HTR-8/SVneo (cell line): ENCODE data around the gene CKMT1B.
"Not testable (repeated sequence)": the region's sequence is repeated elsewhere in the genome, so short reads cannot be mapped to it uniquely, and the experiment has no call there.

Experiments used
- DNase-seq: peaks from one replicate; pipeline ENCODE4 v3.0.0; 2011; ENCODE audit warnings: low spot score, mixed read lengths; ENCODE audit not compliant: insufficient read length
- FAIRE-seq: peaks from 2 replicates; lab custom pipeline; 2011; peaks lifted over from hg19 to GRCh38; lab: Jason Lieb, UNC

Gene CKMT1B

DNA sequence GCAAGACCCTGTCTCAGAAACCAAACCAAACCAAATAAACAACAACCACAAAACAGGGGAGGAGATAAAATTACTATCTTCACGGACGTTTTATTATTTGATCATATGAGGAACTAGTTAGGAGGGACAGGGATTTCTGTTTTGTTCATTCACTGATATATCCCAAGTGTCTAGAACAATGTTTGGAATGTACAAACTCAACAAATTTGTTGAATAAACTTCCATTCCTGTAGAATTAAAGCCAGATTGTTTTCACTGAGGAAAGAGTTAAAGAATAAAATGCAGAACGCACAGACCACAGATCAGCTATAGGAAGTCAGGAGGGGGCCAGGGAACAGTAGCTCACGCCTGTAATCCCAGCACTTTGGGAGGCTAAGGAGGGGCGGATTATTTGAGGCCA, 31.3 kb downstream of the CKMT1B start:
- FAIRE-seq (no peak), DNase-seq (no peak)

DNA sequence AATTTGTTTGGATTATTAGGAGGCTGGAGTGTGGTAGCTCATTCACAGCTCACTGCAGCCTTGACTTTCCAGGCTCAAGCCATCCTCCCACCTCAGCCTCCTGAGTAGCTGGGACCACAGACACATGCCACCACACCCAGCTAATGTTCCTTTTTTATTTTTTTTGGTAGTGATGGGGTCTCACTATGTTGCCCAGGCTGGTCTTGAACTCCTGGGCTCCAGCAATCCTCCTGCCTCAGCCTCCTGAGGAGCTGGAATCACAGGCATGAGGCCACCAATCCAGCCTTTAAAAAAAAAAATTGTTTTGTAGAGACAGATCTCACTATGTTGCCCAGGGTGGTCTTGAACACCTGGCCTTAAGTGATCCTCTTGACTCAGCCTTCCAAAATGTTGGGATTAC, 33.1 kb downstream of the CKMT1B start:
- not testable (repeated sequence) for FAIRE-seq, DNase-seq

- not testable (repeated sequence) for FAIRE-seq
Observed at GRCh38 chr15:43638464-43639204, 44.8 kb downstream of the CKMT1B start.

More at GRCh38 chr15:43638464-43639204, 44.8 kb downstream of the CKMT1B start:
- not testable (repeated sequence) for DNase-seq
